ENCODE measurements around the gene SFMBT2.

The SFMBT2 gene

GRCh38 chr10:7298495-7298894, 112.3 kb downstream of the SFMBT2 start:
- no peak for DNase-seq (ENCODE audit: low spot score)

GRCh38 chr10:7297094-7297493, 113.7 kb downstream of the SFMBT2 start:
- DNase-seq (ENCODE audit: low spot score) = no peak

- DNase-seq (ENCODE audit: low spot score) = no peak
These were observed 114.2 kb downstream of the SFMBT2 start for GRCh38 chr10:7296648-7297047.

GRCh38 chr10:7296076-7296475, 114.8 kb downstream of the SFMBT2 start:
- no peak for DNase-seq (ENCODE audit: low spot score)

GRCh38 chr10:7293378-7293920, 117.4 kb downstream of the SFMBT2 start:
- DNase-seq (ENCODE audit: low spot score) = no peak

- no peak for DNase-seq (ENCODE audit: low spot score)
These were observed 119.2 kb downstream of the SFMBT2 start for GRCh38 chr10:7291487-7292270.

GRCh38 chr10:7288060-7288690, 122.7 kb downstream of the SFMBT2 start:
- DNase-seq (ENCODE audit: low spot score) = no peak

GRCh38 chr10:7287377-7287776, 123.5 kb downstream of the SFMBT2 start:
- no peak for DNase-seq (ENCODE audit: low spot score)

- DNase-seq (ENCODE audit: low spot score) = no peak
These were observed 125.1 kb downstream of the SFMBT2 start for GRCh38 chr10:7285522-7286322.

GRCh38 chr10:7283246-7283645, 127.6 kb downstream of the SFMBT2 start:
- no peak for DNase-seq (ENCODE audit: low spot score)

- no peak for DNase-seq (ENCODE audit: low spot score)
These were observed 128.4 kb downstream of the SFMBT2 start for GRCh38 chr10:7282457-7282856.

- DNase-seq (ENCODE audit: low spot score) = no peak
These were observed 129.4 kb downstream of the SFMBT2 start for GRCh38 chr10:7281429-7281828.

GRCh38 chr10:7279303-7279702, 131.5 kb downstream of the SFMBT2 start:
- DNase-seq (ENCODE audit: low spot score) = no peak

- DNase-seq (ENCODE audit: low spot score) = no peak
These were observed 133.0 kb downstream of the SFMBT2 start for GRCh38 chr10:7277867-7278266.

- DNase-seq (ENCODE audit: low spot score) = no peak
These were observed 133.4 kb downstream of the SFMBT2 start for GRCh38 chr10:7277432-7277831.

- no peak for DNase-seq (ENCODE audit: low spot score)
These were observed 134.9 kb downstream of the SFMBT2 start for GRCh38 chr10:7275761-7276440.

- DNase-seq (ENCODE audit: low spot score) = no peak
These were observed 136.5 kb downstream of the SFMBT2 start for GRCh38 chr10:7274293-7274692.

- DNase-seq (ENCODE audit: low spot score) = no peak
These were observed 138.8 kb downstream of the SFMBT2 start for GRCh38 chr10:7272008-7272407.

- no peak for DNase-seq (ENCODE audit: low spot score)
These were observed 140.8 kb downstream of the SFMBT2 start for GRCh38 chr10:7269988-7270387.

- DNase-seq (ENCODE audit: low spot score) = no peak
These were observed 143.7 kb downstream of the SFMBT2 start for GRCh38 chr10:7267142-7267541.

GRCh38 chr10:7265396-7266123, 145.3 kb downstream of the SFMBT2 start:
- DNase-seq (ENCODE audit: low spot score) = no peak

Measured in COLO829 (cell line).